Epidermal melanocyte (primary cell): Measurements from ENCODE around the gene PAGR1.
A peak's percentile ranks its signal among the peaks of the same experiment; 100 is the strongest.
"Not testable (repeated sequence)": the region's sequence is repeated elsewhere in the genome, so short reads cannot be mapped to it uniquely, and the experiment has no call there.

Experiments used
- DNase-seq: peaks from one replicate; pipeline ENCODE4 v3.0.0; 2011; ENCODE audit warnings: low spot score; ENCODE audit not compliant: insufficient read length

Gene PAGR1

DNA sequence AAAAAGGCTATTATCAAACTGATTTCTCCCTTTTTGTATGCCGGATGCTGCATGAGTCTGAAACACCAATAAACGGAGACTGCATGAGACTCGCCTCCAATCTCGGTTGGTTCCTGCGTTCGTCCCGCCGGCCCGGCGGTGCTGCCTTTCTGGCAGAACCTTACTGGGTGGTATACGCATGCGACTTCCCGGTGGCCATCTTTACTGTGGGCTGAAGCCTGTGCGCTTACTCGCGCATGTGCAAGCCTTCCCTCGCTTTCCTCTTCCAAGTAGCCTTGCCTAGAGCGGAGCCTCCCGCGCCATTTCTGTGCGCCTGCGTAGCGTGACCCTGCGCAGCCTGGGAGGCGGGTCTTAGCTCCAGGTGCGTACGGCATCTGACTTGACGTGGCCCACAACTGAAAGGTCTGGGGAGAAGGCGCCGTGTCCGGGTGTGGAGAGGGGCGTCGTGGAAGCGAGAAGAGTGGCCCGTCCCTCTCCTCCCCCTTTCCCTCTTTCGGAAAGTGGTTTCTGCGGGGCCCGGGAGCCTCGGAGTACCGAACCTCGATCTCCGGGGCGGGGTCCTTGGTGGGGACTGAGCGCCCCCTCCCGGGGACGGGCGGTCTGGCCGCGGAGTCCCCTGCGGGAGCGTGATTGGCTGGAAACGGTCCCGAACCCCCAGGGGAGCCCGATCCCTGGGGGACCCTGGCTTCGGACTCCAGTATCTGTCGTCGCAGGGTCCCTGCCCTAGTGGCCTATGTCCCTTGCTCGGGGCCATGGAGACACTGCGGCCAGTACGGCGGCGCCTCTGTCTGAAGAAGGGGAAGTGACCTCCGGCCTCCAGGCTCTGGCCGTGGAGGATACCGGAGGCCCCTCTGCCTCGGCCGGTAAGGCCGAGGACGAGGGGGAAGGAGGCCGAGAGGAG lies at the start of gene PAGR1:
Gene PAGR1, plus strand, starts transcription at position 360 of the 901 bp plus-strand sequence. Its CDS starts 374 bp downstream, at position 734.
- DNase-seq = peak; percentile 97

DNA sequence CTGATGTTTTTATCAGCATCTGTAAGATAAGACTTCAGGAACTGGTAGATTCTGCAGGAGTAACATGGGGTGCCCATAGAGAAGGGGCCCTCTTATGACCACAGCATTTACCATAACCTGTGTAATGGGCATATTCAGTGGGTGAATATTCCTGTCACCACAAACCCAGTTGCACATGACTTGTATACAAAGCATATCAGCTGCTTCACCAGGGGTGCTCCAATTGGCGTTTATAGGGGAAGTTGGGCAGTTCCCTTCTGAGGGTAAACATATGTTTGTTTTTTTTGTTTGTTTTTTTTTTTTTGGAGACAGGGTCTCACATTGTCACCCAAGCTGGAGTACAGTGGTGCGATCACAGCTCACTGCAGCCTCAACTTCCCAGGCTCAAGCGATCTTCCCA lies 49.4 kb upstream of the PAGR1 start:
- no peak for DNase-seq

- no peak for DNase-seq
These were observed 48.9 kb upstream of the PAGR1 start for GRCh38 chr16:29767062-29767461.

GRCh38 chr16:29769507-29769906 lies 46.4 kb upstream of the PAGR1 start:
- no peak for DNase-seq

- DNase-seq = no peak
These were observed 45.6 kb upstream of the PAGR1 start for GRCh38 chr16:29770250-29770929.

DNA sequence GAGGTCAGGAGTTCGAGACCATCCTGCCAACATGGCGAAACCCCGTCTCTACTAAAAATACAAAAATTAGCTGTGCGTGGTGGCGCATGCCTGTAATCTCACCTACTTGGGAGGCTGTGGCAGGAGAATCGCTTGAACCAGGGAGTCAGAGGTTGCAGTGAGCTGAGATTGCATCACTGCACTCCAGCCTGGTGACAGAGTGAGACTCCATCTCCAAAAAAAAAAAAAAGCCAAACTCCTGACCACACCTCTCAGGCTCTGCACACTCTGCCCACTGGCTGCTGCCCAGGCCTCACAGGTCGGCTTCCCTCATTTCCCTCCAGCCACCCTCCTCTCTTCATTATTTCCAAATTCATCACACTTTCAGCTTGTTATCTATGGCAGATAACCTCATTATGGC lies 43.6 kb upstream of the PAGR1 start:
- DNase-seq = not testable (repeated sequence)

DNA sequence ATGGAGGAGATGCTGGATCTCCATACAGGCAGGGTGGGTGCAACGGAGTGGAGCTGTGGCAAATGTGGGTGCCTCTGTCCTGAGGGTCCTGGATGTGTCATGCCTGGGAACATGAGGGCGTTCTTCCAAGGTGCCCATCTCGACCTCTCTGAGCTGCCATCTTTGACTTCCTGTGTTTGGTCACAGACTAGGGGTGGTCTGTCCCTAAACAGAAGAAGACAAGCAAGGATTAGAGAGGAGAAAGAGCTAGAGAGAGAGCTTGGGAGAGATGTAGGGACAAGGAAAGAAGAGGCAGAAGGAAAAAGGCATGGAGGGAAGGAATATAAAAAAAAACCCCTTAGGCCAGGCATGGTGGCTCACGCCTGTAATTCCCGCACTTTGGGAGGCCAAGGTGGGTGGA lies 41.2 kb upstream of the PAGR1 start:
- no peak for DNase-seq

DNA sequence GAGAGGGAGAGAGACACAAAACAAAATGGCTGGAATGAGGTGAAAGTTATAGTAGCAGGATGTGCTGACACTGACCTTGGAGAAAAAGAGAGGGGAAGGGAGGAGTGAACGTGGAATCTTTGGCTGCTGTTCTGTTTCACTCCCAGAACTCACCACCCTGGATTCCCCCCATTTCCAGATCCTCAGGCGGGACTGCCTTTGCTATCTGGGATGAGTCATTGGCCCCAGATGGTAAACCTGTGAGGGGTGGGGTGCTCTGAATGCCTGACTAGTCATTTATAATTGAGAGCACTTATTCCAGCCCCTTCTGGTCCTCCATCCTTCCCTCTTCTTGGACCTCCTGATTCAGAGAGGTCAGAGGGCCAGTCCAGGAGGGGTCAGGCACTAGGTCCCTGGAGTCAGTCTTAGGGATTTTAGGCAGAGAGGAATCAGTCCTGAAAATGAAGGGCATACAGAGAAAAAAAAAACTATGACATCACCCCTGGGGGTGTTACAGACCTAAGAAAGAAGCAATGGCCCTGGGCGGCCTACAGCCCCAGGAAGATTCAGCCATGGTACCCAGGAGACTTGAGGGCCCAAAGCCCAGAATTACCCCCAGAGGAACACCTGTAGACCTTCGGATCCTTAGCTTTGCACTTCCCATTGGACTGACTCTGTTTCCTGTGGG lies 40.1 kb upstream of the PAGR1 start:
- no peak for DNase-seq

DNA sequence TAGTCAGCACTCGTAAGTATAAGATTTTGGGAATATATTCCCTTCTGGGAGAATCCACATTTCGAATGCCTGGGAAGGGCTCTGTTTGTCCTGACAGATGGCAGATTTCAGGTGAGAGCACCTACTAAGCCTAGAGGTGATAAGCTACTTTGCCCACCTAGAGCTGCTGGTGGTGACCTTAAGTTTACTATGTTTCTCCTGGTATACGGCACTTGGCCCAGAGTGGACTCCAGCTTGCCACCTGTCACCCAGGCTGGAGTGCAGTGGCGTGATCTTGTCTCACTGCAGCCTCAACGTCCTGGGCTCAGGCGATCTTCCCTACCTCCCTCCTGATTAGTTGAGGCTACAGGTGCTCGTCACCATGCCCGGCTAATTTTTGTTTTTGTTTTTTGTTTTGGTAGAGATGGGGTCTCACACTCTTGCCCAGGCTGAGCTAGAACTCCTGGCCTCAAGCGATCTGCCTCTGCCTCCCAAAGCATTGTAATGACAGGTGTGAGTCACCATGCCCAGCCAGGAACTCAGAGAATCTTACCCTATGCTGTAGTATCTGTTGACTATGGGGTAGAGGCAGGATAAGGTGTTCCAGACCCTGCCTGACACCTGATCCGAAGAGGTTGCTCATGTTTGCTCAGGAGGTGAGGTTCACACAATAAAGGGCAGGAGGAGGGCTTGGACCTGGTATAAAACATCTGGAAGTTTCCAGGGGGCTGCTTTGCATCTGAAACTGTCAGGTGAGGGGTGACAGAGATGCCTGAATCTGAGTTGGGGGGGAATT lies 38.2 kb upstream of the PAGR1 start, which contains the start of gene ZG16:
Gene ZG16, plus strand, starts transcription at position 681 of the 775 bp plus-strand sequence. CDS start 1,011 bp downstream, outside the sequence.
- DNase-seq = no peak

DNA sequence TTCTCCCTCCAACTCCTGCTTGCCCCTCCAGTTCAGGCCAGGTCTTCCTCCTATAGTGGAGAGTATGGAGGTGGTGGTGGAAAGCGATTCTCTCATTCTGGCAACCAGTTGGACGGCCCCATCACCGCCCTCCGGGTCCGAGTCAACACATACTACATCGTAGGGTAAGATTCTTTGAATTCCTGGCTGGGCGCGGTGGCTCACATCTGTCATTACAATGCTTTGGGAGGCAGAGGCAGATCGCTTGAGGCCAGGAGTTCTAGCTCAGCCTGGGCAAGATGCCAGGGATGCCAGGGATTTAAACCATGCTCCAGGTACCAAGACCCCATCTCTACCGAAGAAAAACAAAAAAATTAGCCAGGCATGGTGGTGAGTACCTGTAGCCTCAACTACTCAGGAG lies 36.5 kb upstream of the PAGR1 start:
- no peak for DNase-seq

- not testable (repeated sequence) for DNase-seq
These were observed 32.6 kb upstream of the PAGR1 start for GRCh38 chr16:29783094-29783953.

DNA sequence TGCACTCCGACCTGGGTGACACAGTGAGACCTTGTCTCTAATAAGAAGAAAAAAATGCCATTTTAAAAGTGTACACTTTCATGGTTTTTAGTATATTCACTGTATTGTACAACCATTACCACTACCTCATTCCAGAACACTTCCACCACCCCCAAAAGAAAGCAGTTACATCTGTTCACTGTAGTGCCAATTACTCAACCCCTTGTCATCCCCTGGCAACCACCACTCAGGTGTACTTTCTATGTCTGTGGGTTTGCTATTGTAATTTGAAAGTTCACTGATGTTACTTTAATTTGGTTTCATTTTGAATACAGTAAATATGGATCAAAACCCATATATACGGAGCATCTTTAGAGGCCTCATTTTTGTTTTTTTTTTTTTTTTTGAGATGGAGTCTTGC lies 31.8 kb upstream of the PAGR1 start:
- no peak for DNase-seq

DNA sequence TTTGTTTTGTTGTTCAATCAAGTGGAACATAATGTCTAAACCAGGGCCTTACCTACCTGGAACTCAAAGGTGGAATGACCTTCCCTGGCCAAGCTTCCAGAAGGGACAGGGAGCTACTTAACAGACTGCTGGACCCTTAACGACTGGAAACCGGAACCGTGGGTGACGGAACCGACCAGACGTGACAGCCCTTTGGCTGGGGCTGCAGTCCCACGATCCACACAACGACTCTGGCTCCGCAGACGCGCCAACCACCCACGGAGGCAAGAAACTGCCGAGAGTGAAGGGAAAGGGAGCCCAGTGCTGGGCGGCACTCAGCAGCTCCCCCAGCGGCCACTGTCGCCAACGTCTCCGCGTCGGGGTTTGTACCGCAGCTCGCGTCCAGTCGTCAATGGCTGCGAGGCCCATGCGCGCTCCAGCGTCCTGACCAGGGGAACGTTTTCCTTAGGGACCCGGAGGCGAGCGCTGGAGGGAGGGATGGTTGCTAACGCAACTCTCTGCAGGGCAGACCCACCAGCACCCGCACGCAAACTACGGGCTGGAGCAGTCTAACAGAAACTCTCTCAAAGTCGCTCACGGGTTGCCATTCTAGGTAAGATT lies 31.0 kb upstream of the PAGR1 start:
- DNase-seq = peak; percentile 65

- DNase-seq = not testable (repeated sequence)
These were observed 28.8 kb upstream of the PAGR1 start for GRCh38 chr16:29787155-29787554.

DNA sequence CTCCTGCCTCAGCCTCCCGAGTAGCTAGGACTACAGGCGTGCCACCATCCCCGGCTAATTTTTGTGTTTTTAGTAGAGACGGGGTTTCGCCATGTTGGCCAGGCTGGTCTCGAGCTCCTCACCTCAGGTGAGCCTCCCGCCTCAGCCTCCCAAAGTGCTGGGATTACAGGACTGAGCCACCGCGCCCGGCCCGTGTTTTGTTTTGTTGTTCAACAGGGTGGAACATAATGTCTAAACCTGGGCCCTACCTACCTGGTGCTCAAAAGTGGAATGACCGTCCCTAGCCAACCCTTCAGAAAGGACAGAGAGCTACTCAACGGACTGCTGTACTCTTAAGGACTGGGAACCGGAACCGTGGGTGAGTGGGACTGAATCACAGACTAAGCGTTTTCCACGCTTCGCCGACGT lies 26.2 kb upstream of the PAGR1 start:
- no peak for DNase-seq

DNA sequence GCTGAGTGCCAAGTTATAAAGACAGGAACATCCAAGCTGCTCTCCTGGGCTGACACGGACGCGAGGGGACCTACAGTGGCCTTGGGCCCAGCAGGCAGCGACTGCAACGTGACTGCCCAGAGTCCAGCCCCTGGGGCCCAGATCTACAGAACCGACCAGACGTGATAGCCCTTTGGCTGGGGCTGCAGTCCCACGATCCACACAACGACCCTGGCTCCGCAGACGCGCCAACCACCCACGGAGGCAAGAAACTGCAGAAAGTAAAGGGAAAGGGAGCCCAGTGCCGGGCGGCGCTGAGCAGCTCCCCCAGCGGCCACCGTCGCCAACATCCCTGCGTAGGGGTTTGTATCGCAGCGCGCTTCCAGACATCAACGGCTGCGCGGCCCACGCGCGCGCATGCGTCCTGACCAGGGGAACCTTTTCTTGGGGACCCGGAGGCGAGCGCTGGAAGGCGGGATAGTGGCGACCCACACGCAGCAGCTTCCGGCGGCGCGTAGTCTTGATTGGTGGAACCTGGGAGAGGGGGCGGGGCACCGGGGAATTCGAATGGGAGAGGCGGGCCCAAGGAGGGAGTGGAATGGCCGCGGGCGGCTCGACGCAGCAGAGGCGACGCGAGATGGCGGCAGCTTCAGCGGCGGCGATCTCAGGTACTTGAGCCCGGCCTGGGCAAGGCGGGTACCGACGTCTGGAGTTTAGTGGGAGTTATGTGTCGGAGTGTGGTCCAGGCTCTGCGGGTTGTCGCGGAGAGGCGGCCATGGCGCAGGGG lies 25.6 kb upstream of the PAGR1 start, which contains the start of gene KIF22:
Gene KIF22, plus strand, starts transcription at position 569 of the 766 bp plus-strand sequence. Its CDS starts 9 bp downstream, at position 578.
- DNase-seq = peak; percentile 98

GRCh38 chr16:29790949-29791844 lies 24.8 kb upstream of the PAGR1 start:
- no peak for DNase-seq
